ENCODE measurements around the gene ALDH5A1.

- no peak for TF ChIP-seq GATA3 (IDR thresholded peaks at IDR 0.05; ENCODE audit: low read depth, low read length)
- TF ChIP-seq GATA2 (IDR thresholded peaks at IDR 0.05; ENCODE audit: low read depth, low read length), result no peak
These were observed 76.6 kb downstream of the ALDH5A1 start for GRCh38 chr6:24571361-24571760.

Data from SH-SY5Y (cell line).